Hematopoietic multipotent progenitor cell (in vitro differentiated cells): ENCODE results near the gene CAPN12. TPM values are rescaled to one million over a fixed set of nuclear protein-coding genes. Genes with fewer than 3 reads are reported as not detected.

Source experiments
- DNase-seq, 3 donors: peaks; one replicate each; pipeline ENCODE4 v3.0.0-alpha.2; 2011 to 2015; ENCODE audit warnings: low read depth in 2 of 3, low spot score in 2 of 3
- total RNA-seq: library from RNA; depleted of rRNA; stranded (reverse); fragments of >200 nt; gene quantifications from one replicate; pipeline ENCODE4 v1.2.3, GENCODE V29; 2012

The CAPN12 gene
- total RNA-seq, 1 donor, result 4.8 TPM

GRCh38 chr19:38683393-38684077, 60.7 kb downstream of the CAPN12 start:
- DNase-seq, result peak in 2 of 3 donors; percentile 84 to 88

- DNase-seq, result no peak
Observed at GRCh38 chr19:38682872-38683392, 61.3 kb downstream of the CAPN12 start.

- DNase-seq, result no peak
Observed at GRCh38 chr19:38682195-38682867, 61.9 kb downstream of the CAPN12 start.

Other genes with a start within 250 kb of the CAPN12 start
- 31.5 TPM for gene MAP4K1, start 126.5 kb downstream of the CAPN12 start, total RNA-seq
- 831 TPM for gene EIF3K, start 125.3 kb downstream of the CAPN12 start, total RNA-seq
- 264 TPM for gene ACTN4, start 96.8 kb downstream of the CAPN12 start, total RNA-seq
- not detected for gene LGALS7, start 29.0 kb upstream of the CAPN12 start, total RNA-seq
- gene LGALS7B, start 44.7 kb upstream of the CAPN12 start, total RNA-seq, result not detected
- gene LGALS4, start 68.5 kb upstream of the CAPN12 start, total RNA-seq, result 0.54 TPM
- 76.7 TPM for gene ECH1, start 87.3 kb upstream of the CAPN12 start, total RNA-seq
- gene HNRNPL, start 105.5 kb upstream of the CAPN12 start, total RNA-seq, result 310 TPM
- 16.2 TPM for gene RINL, start 133.8 kb upstream of the CAPN12 start, total RNA-seq
- 59.0 TPM for gene SIRT2, start 155.1 kb upstream of the CAPN12 start, total RNA-seq
- gene NFKBIB, start 155.5 kb upstream of the CAPN12 start, total RNA-seq, result 22.9 TPM
- gene CCER2, start 167.7 kb upstream of the CAPN12 start, total RNA-seq, result under 0.01 TPM
- gene SARS2, start 186.3 kb upstream of the CAPN12 start, total RNA-seq, result 37.2 TPM
- gene MRPS12, start 186.5 kb upstream of the CAPN12 start, total RNA-seq, result 43.9 TPM
- gene FBXO17, start 231.3 kb upstream of the CAPN12 start, total RNA-seq, result 0.27 TPM